Aorta (tissue), 5 donors: Measurements from ENCODE around the gene CYSRT1. TPM values are rescaled to one million over a fixed set of nuclear protein-coding genes. Genes with fewer than 3 reads are reported as not detected.

Experiments used
- ATAC-seq: fragments of 200-7000 bp; cut with Tn5 transposase; one replicate; pipeline ENCODE4 v1.9.1; 2022; ENCODE audit warnings: moderate library complexity; ENCODE audit not compliant: low FRiP score
- DNase-seq, 2 donors: peaks; one replicate each; pipeline ENCODE4 v3.0.0-alpha.2; 2020
- H3K27ac ChIP-seq, 2 donors: one replicate each; pipeline ENCODE4 v1.5.1; 2013; ENCODE audit warnings: low read length in 2 of 2, mild to moderate bottlenecking in 2 of 2, moderate library complexity in 2 of 2, control low read depth in 1 of 2, inconsistent platforms in 1 of 2, low read depth in 1 of 2
- H3K27me3 ChIP-seq, 2 donors: one replicate each; pipeline ENCODE4 v1.6.1; 2013; ENCODE audit warnings: control low read depth in 1 of 2, low read length in 1 of 2, mild to moderate bottlenecking in 1 of 2, moderate library complexity in 1 of 2; ENCODE audit not compliant: insufficient read depth in 2 of 2, control insufficient read depth in 1 of 2
- H3K36me3 ChIP-seq, 2 donors: one replicate each; pipeline ENCODE4 v1.6.1; 2013; ENCODE audit warnings: control low read depth in 1 of 2, low read length in 1 of 2, mild to moderate bottlenecking in 1 of 2; ENCODE audit not compliant: insufficient read depth in 2 of 2, control insufficient read depth in 1 of 2
- H3K4me1 ChIP-seq, 2 donors: one replicate each; pipeline ENCODE4 v1.6.1; 2013; ENCODE audit warnings: low read length in 2 of 2, control low read depth in 1 of 2, mild to moderate bottlenecking in 1 of 2, moderate library complexity in 1 of 2; ENCODE audit not compliant: insufficient read depth in 2 of 2, control insufficient read depth in 1 of 2
- H3K4me3 ChIP-seq, 2 donors: one replicate each; pipeline ENCODE4 v1.5.1; 2013; ENCODE audit warnings: low read length in 2 of 2, control low read depth in 1 of 2, mild to moderate bottlenecking in 1 of 2
- H3K9me3 ChIP-seq: one replicate; pipeline ENCODE4 v1.6.1; 2013; ENCODE audit warnings: mild to moderate bottlenecking, low read length; ENCODE audit not compliant: control insufficient read depth
- WGBS, 2 donors: extraction: QIAGEN DNeasy Blood & Tissue Kit; methylation state at CpG; one replicate each; pipeline ENCODE4 v1.1.7; 2013; 5-methylcytosine and 5-hydroxymethylcytosine counted together
- intact Hi-C, 2 donors: fragments of 100-400 bp; cut with DNase I; formaldehyde crosslinking; loops; one replicate each; pipeline versions ENCODE4 v1.14.2 to v1.15.0; 2022
- polyA plus RNA-seq, 2 donors: library from polyadenylated mRNA; stranded (reverse); fragments of 200-250 nt; gene quantifications; one replicate each; pipeline ENCODE4 v1.2.3, GENCODE V29; 2013
- total RNA-seq, 2 donors: library from RNA; stranded (reverse); fragmentation: NEBNext Ultra II Directional; extraction: Animal tissue kit (Norgen Biotek cat#: 25700); gene quantifications; one replicate each; pipeline ENCODE4 v1.2.1, GENCODE V29; 2021
- donor health status: healthy with polysubstance abuse.
- donor health status: Bipolar disorder and iron deficiency.
- donor health status: DM: no; HTN: no; CAD: no.
- donor health status: DM: no; HTN: no; CAD: no.
- donor health status: DM: yes; HTN: yes; CAD: no.

CYSRT1 gene
- total and polyA plus RNA-seq, 4 donors = 1.1 TPM; not detected in 3

GRCh38 chr9:137201205-137201868 is 23.6 kb upstream of the CYSRT1 start:
- H3K27me3 ChIP-seq = no peaks in the 10 kb centered on the region
- intact Hi-C loops = no loop called here
- DNase-seq = no peak
- H3K36me3 ChIP-seq = no peaks in the 10 kb centered on the region
- H3K4me3 ChIP-seq = peak overlapping the region; percentile 15 to 52
- no peaks in the 10 kb centered on the region for H3K9me3 ChIP-seq
- peak overlapping the region in 1 of 2 donors; percentile 35 for H3K27ac ChIP-seq
- 18 to 19% methylated on average over 23 of the region's 23 CpGs for WGBS, 2 donors
- peaks cover 1 to 3% of the 10 kb centered on the region in 2 donors for H3K4me1 ChIP-seq
- no peak for ATAC-seq

- peaks cover 1 to 3% of the 10 kb centered on the region in 2 donors for H3K4me1 ChIP-seq
- H3K36me3 ChIP-seq = no peaks in the 10 kb centered on the region
- intact Hi-C loops = no loop called here
- no peak overlapping the region for H3K27ac ChIP-seq
- H3K4me3 ChIP-seq = no peak overlapping the region
- WGBS, 2 donors = 34% methylated on average over 8 of the region's 8 CpGs
- DNase-seq = no peak
- no peaks in the 10 kb centered on the region for H3K9me3 ChIP-seq
- no peak for ATAC-seq
- no peaks in the 10 kb centered on the region for H3K27me3 ChIP-seq
Observed at GRCh38 chr9:137202966-137203365, 22.0 kb upstream of the CYSRT1 start.

GRCh38 chr9:137204731-137205125 is 20.2 kb upstream of the CYSRT1 start:
- DNase-seq (no peak), ATAC-seq (no peak)
- Histone ChIP-seq H3K27me3 (no peaks in the 10 kb centered on the region), H3K27ac (no peak overlapping the region), H3K36me3 (no peaks in the 10 kb centered on the region), H3K4me3 (peak overlapping the region; percentile 62 to 69), H3K4me1 (peaks cover 1% of the 10 kb centered on the region in 2 donors), H3K9me3 (no peaks in the 10 kb centered on the region)
- 9 to 13% methylated on average over 21 of the region's 21 CpGs for WGBS, 2 donors
- intact Hi-C loops = no loop called here

GRCh38 chr9:137205126-137206069 is 19.6 kb upstream of the CYSRT1 start, which contains the start of the genes NDOR1 and TMEM203:
Gene NDOR1 (plus strand): TSS chr9:137205700. CDS start chr9:137205778, 78 bp downstream.
Gene TMEM203 (minus strand): TSS chr9:137205648. CDS start chr9:137205414, 234 bp downstream.
- Histone ChIP-seq H3K27ac (peak within 1 kb of the TSS in 1 of 2 donors; percentile 35), H3K4me1 (peaks cover 0 to 1% of the 10 kb centered on the region in 2 donors), H3K9me3 (no peaks in the 10 kb centered on the region), H3K36me3 (no peaks in the 10 kb centered on the region), H3K4me3 (peak within 1 kb of the TSS; percentile 62 to 69), H3K27me3 (no peaks in the 10 kb centered on the region)
- DNase-seq (peak; percentile 95 to 99), ATAC-seq (peak; percentile 81)
- intact Hi-C loops = no loop called here
- WGBS, 2 donors = 0% methylated on average over 74 to 98 of the region's 98 CpGs

- ATAC-seq (no peak), DNase-seq (no peak)
- 75% methylated on average over 7 of the region's 7 CpGs for WGBS, 2 donors
- intact Hi-C loops = no loop called here
- H3K9me3 ChIP-seq = no peaks in the 10 kb centered on the region
- H3K27me3 ChIP-seq = no peaks in the 10 kb centered on the region
- H3K36me3 ChIP-seq = no peaks in the 10 kb centered on the region
- no peak overlapping the region for H3K27ac ChIP-seq
- H3K4me1 ChIP-seq = no peaks in the 10 kb centered on the region
- H3K4me3 ChIP-seq = no peak overlapping the region
Observed at GRCh38 chr9:137206602-137207001, 18.4 kb upstream of the CYSRT1 start.

GRCh38 chr9:137211532-137211931 is 13.4 kb upstream of the CYSRT1 start:
- 76 to 88% methylated on average over 13 of the region's 13 CpGs for WGBS, 2 donors
- H3K27ac ChIP-seq = no peak overlapping the region
- no peaks in the 10 kb centered on the region for H3K9me3 ChIP-seq
- no peaks in the 10 kb centered on the region for H3K27me3 ChIP-seq
- DNase-seq (no peak), ATAC-seq (no peak)
- no peak overlapping the region for H3K4me3 ChIP-seq
- no peaks in the 10 kb centered on the region for H3K4me1 ChIP-seq
- no peaks in the 10 kb centered on the region for H3K36me3 ChIP-seq
- intact Hi-C loops = no loop called here

GRCh38 chr9:137212520-137212919 is 12.5 kb upstream of the CYSRT1 start:
- H3K36me3 ChIP-seq = no peaks in the 10 kb centered on the region
- H3K27me3 ChIP-seq = no peaks in the 10 kb centered on the region
- no peaks in the 10 kb centered on the region for H3K4me1 ChIP-seq
- ATAC-seq (no peak), DNase-seq (no peak)
- H3K4me3 ChIP-seq = no peak overlapping the region
- intact Hi-C loops = no loop called here
- no peaks in the 10 kb centered on the region for H3K9me3 ChIP-seq
- no peak overlapping the region for H3K27ac ChIP-seq
- 84 to 86% methylated on average over 19 to 21 of the region's 21 CpGs for whole genome bisulfite sequencing, 2 donors

GRCh38 chr9:137213160-137214060 is 11.6 kb upstream of the CYSRT1 start:
- ATAC-seq (no peak), DNase-seq (no peak)
- no peaks in the 10 kb centered on the region for H3K9me3 ChIP-seq
- no peaks in the 10 kb centered on the region for H3K4me1 ChIP-seq
- intact Hi-C loops = no loop called here
- H3K27ac ChIP-seq = no peak overlapping the region
- 89% methylated on average over 49 of the region's 49 CpGs for whole genome bisulfite sequencing, 2 donors
- H3K36me3 ChIP-seq = no peaks in the 10 kb centered on the region
- no peak overlapping the region for H3K4me3 ChIP-seq
- no peaks in the 10 kb centered on the region for H3K27me3 ChIP-seq
